ENCODE data around the gene DHRS9. TPM values are rescaled to one million over a fixed set of nuclear protein-coding genes. Genes with fewer than 3 reads are reported as not detected.

Gene DHRS9
- total and polyA plus RNA-seq, 9 of the 15 experiments (the other 6 are each of a cell fraction or from before 2014, with no cell fraction given) = 0.27 to 1.7 (median 0.69) TPM

DNA sequence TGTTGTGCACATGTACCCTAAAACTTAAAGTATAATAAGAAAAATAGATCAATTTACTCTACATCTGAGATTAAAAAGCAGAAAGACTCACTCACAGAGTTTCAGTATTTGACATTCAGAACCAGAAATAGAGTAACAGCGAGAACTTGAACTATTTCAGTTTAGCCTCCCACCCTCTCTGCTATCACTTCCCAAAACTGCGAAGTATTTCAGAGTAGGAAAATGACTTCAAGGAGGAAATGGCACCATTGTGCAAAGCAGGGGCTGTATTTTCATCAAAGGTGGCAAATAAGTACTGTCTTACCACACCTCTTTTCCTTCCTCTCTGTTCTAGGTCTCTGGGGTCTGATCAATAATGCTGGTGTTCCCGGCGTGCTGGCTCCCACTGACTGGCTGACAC, 13.6 kb downstream of the DHRS9 start:
- ATAC-seq = no peak
- no peak for FAIRE-seq
- POLR2A ChIA-PET = no interaction called here
- Histone ChIP-seq H3K9ac (ENCODE audit: insufficient read depth in 1 of 2, low read depth in 2 of 2, low read length in 2 of 2) (no peak overlapping the region), H3K9me3 (replicated peaks; ENCODE audit: control insufficient read depth, insufficient read depth, low read depth, low read length) (no peaks in the 10 kb centered on the region), H3K27ac (ENCODE audit: extremely low read depth, low read depth, low read length) (no peak overlapping the region), H3K4me1 (replicated peaks in 1 of 2; ENCODE audit: control insufficient read depth in 2 of 2, insufficient read depth in 2 of 2, low read length in 2 of 2) (peaks cover 0 to 9% of the 10 kb centered on the region in 2 experiments; a peak in 4 of 5 replicates), H3K36me3 (ENCODE audit: control insufficient read depth, insufficient read depth, low read length) (no peaks in the 10 kb centered on the region), H2AFZ (ENCODE audit: low read depth, low read length) (peak overlapping the region; percentile 8; the same call in 1 of the 2 replicates), H3K79me2 (ENCODE audit: control insufficient read depth, insufficient read depth, low read length) (no peaks in the 10 kb centered on the region), H4K20me1 (replicated peaks; ENCODE audit: control insufficient read depth, insufficient read depth, low read length) (no peaks in the 10 kb centered on the region), H3K4me3 (no peak overlapping the region), H3K9me1 (ENCODE audit: control insufficient read depth, insufficient read depth, low read length) (no peaks in the 10 kb centered on the region), H3K27me3 (ENCODE audit: control insufficient read depth in 2 of 2, insufficient read depth in 2 of 2, low read length in 2 of 2) (no peaks in the 10 kb centered on the region), H3K4me2 (ENCODE audit: insufficient read depth, low read length) (no peak overlapping the region)
- intact Hi-C loops (cut with micrococcal nuclease) = no loop called here
- BruUV-seq (replicated peaks) = no TSS peak
- in situ Hi-C loops (cut with MboI) = no loop called here
- 67% methylated on average over 4 of the region's 4 CpGs for WGBS (ENCODE audit: insufficient coverage, low coverage, missing lambda C conversion rate)
- CTCF ChIA-PET (ENCODE audit: low intra/inter-chr PET ratio) = no interaction called here
- DNase-seq (ENCODE audit: extremely low read depth in 1 of 4, low spot score in 3 of 4) = no peak
- TF ChIP-seq, protein P1, sequence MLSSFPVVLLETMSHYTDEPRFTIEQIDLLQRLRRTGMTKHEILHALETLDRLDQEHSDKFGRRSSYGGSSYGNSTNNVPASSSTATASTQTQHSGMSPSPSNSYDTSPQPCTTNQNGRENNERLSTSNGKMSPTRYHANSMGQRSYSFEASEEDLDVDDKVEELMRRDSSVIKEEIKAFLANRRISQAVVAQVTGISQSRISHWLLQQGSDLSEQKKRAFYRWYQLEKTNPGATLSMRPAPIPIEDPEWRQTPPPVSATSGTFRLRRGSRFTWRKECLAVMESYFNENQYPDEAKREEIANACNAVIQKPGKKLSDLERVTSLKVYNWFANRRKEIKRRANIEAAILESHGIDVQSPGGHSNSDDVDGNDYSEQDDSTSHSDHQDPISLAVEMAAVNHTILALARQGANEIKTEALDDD (IDR thresholded peaks at IDR 0.05) = no peak
- TF ChIP-seq ZNF766 (CRISPR knock-in tag; conservative IDR thresholded peaks at IDR 0.05) (no peak), TBP (optimal IDR thresholded peaks at IDR 0.05; ENCODE audit: low read depth, low read length) (no peak), SMAD4 (CRISPR knock-in tag; conservative IDR thresholded peaks at IDR 0.05) (no peak), SUPT5H (IDR thresholded peaks at IDR 0.05) (no peak)
- TF ChIP-seq, protein P2, sequence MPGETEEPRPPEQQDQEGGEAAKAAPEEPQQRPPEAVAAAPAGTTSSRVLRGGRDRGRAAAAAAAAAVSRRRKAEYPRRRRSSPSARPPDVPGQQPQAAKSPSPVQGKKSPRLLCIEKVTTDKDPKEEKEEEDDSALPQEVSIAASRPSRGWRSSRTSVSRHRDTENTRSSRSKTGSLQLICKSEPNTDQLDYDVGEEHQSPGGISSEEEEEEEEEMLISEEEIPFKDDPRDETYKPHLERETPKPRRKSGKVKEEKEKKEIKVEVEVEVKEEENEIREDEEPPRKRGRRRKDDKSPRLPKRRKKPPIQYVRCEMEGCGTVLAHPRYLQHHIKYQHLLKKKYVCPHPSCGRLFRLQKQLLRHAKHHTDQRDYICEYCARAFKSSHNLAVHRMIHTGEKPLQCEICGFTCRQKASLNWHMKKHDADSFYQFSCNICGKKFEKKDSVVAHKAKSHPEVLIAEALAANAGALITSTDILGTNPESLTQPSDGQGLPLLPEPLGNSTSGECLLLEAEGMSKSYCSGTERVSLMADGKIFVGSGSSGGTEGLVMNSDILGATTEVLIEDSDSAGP (CRISPR knock-in tag; IDR thresholded peaks at IDR 0.05) = no peak
